Germinal center (tissue), 1 donor: ENCODE data around the gene RABL6.
"Not testable (repeated sequence)": the region's sequence is repeated elsewhere in the genome, so short reads cannot be mapped to it uniquely, and the experiment has no call there.

Experiments used
- DNase-seq: peaks from one replicate; pipeline ENCODE4 v3.0.0; 2012; ENCODE audit warnings: mixed read lengths, low spot score

Gene RABL6

GRCh38 chr9:136820971-136821825, 13.4 kb downstream of the RABL6 start:
- DNase-seq: no peak

DNA sequence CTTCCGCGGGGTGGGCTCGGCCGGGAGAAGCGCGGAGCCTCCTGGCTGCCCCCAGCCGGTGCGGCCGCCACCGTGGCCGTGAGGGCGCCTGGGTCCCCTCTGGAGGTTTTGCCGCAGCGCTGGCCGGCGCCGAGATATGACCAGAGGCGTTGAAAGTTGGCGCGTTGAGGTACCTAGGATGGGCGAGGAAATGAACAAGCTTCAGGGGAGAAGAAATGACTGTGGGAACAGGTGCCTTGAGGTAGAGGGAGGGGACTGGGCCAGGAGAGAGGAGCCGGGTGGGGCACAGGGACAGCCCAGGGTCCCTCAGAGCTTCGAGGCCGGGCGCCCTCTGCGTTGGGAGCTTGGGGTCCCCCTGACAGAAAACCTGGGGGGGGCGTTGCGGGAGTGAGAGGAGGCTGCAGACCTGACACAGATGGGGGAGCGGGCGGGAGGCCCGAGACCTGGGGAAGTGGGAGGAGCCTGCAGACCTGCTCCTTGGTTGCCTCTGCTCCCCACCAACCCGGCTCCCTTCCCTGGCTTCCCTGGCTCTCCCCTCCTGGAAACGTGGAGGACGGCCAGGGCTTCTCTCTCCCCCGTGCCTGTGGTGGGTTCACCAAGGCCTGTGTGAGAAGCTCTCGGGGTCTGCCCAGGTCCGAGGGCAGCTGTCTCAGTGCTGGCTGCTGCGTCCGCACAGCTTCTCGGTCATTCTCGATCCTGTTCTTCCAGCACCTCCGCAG, 14.2 kb downstream of the RABL6 start:
- no peak for DNase-seq

DNA sequence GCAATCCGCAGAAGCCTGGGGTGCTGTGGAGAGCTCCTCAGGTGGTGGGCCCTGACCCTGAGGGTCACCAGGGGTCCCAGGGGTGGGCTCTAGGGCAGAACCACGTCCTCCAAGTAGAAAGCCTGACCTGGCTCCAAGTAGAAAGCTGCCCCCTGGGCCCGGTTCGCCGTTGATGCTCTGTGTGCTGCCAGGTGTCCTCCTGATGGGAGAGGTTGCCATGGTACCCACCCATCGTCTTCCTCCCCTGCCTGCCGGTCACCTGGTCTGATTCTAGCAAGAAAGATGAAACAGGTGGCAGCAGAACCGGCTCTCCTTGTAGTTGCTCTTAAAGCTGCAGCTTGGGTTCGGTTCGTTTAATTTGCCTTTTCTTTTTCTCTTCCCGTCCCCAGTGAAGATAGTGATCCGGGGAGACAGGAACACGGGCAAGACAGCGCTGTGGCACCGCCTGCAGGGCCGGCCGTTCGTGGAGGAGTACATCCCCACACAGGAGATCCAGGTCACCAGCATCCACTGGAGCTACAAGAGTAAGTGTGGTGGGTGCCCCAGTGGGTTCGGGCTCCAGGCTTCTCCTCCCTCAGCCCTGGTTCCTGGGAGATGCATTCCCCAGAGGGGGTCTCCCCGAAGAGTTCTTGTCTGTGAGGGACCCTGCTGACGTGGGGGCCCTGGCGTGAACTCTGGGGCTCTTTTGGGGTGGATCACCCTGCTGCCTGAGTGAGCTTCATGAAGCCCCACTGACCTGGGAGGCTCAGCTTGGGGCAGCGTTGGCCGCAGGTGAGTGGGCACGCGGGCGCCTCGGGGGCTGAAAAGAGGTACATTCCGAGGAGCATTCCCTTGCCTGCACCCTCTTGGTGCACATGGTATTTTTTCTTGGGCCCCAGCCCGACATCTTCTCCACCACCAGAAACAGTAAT, 15.6 kb downstream of the RABL6 start:
- DNase-seq: no peak

GRCh38 chr9:136824496-136825225, 16.9 kb downstream of the RABL6 start:
- DNase-seq: no peak

DNA sequence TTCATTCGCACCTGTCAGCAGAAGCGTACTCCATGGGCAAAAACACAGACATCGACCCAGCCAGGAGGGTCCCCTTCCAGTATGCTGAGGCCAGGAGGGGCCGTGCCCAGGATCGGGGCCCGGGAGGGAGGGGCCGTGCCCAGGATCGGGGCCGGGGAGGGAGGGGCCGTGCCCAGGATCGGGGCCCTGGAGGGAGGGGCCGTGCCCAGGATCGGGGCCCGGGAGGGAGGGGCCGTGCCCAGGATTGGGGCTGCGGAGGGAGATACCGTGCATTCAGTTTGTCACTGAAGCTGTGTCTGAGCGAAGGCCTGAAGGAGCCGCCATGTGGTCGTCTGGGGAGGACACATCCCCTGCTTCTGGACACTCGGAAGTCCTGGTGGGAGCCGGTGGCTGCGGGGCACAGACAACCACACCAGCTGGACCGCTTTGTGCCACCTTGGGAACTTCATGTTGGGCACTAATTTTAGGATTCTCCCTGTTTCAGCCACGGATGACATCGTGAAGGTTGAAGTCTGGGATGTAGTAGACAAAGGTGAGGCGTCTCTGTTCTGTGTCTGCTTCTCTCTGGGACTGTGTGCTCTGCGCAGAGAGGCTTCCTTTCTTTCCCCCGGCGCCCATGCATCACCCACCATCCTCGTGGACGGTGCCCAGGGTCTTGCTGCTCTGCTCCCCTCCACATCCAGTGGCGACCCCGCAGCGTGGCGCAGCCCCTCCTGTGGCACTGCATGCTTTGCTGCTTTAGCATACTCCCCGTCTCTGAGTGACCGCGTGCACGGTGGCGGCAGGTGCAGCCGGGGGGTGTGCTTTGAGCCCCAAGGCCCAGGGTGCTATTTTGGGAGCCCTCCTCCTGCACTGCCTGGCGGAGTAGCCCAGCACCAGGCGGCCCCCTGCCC, 17.8 kb downstream of the RABL6 start:
- DNase-seq: no peak

DNA sequence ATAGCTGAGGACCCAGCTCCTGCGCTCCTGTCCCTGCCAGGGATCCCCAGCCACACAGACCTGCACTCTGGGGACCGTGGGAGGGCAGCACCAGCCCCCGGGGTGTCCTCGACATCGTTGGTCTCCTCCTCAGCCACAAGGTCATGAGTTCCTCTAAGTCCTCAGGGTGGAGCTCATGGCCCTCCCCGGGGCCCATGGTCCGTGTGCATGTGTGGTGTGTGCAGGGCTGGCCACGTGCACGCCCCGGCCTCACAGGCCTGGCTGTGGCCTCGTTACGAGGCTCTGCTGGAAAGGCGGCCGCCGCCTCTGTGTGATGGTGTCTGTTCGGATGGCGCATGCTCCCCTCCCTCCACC, 18.4 kb downstream of the RABL6 start:
- DNase-seq: no peak

DNA sequence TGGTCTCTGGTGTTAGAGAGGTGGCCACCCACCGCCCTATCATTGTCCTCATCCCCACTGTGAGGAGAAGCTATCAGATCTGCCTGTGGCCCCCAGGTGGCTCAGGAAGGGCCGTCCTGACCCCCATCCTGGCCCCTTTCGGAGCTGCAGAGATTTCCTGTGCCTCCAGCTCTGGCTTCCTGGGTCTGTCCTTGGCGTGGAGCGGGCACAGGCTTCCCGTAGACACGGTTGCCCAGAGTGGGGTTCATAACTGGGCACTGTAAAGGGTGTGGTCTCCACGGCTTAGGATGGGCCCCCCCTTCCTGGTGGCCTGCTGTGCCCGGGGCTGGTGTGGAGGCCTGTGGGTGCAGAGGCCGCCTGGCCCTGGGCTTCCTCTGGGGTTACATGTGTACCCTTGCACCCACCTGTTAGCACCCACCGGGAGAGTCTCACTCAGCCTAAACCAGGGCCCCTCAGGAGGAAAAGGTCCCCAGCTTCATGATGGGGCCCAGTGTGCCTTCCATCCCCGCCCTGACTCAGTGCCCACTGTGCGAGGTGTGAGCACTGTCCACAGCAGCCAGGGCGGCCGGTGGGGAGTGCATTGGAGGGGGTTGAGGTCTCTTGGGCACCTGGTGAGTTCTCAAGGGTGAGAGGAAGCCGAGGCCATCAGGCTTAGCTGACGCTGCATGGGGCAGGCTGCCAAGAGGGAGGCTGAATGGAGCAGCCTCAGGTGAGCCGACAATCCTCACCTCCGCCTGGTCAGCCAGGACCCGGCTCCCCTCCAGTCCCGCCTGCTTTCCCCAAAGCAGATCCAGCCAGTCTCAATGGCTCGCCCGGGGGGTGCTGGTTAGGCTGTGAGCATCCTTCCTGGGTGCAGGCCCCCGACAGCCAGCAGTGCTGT, 19.2 kb downstream of the RABL6 start:
- DNase-seq: no peak

DNA sequence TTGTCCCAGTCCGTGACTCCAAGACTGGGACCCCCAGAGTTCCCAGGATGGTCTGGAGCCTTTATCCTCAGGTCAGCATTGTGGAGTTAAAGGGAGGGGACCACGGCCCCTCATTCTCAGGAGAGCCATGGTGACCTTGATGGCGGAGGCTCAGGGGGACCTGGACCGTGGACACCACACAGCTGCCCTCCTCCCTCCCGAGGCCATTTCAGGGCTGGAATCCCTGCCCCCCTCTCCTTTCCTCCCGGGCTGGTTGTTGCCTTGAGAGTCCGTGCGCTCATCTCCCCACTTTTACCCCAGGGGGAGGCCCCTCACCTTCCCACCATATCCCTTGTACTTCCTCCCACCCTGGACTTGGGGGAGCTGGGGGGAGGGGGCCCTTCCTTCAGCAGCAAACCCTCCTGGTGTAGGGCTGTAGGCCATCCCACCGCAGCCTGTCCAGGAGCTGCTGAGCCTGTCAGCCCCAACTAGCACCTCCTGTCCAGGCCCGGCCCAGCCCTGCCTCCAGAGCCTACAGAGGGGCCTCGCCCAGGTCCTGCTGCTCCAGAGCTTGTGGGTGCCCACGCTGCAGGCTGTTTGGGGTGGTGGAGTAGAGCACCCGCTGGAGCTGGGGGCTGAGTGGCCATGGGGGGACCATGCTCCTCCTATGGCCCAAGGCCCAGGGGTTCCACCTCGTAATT, 20.2 kb downstream of the RABL6 start:
- DNase-seq: no peak

DNA sequence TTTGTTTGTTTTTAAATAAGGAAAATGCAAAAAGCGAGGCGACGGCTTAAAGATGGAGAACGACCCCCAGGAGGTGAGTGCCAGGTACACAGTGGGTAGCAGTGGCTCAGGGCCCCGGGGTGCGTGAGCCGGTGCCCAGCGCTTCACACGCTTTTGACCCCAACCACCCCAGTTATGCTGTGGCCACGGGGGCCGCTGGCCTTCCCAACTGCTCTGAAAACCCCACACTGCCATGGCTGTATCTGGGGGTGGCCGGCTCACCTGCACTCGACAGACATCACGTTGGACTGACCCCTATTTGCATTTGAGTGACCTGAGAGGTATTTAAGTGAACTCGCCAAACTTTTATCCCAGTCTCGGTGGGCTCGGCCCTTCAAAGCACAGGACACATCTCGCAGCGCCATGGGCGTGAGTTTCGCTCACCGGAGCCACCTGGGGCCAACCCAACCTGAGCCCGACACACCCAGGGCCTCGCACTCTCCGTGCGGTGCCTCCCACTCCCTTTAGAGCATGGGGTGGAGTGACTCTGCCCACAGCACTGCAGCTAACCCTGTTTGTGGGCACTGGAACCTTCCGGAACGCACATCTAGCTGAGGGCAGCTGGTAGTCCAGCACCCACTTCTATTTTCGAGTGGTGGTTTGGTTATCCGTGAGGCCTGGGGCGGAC, 20.9 kb downstream of the RABL6 start:
- no peak for DNase-seq

DNA sequence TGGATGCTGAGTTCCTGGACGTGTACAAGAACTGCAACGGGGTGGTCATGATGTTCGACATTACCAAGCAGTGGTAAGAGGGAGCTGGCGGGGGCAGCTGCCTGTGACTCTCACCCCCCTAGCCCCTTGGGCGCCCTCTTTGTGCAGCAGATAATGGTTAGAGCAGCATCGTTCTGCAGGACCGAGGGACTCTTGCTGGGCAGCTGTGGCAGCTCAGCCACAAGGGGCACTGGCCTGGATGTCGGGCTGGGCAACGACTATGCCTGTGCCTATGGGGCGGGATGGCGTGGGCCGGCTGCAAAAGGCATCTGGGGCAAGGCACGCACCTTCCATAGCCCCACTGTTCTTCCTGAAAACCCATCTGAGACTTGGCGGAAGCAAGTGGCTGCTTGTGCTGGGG, 21.7 kb downstream of the RABL6 start:
- no peak for DNase-seq

DNA sequence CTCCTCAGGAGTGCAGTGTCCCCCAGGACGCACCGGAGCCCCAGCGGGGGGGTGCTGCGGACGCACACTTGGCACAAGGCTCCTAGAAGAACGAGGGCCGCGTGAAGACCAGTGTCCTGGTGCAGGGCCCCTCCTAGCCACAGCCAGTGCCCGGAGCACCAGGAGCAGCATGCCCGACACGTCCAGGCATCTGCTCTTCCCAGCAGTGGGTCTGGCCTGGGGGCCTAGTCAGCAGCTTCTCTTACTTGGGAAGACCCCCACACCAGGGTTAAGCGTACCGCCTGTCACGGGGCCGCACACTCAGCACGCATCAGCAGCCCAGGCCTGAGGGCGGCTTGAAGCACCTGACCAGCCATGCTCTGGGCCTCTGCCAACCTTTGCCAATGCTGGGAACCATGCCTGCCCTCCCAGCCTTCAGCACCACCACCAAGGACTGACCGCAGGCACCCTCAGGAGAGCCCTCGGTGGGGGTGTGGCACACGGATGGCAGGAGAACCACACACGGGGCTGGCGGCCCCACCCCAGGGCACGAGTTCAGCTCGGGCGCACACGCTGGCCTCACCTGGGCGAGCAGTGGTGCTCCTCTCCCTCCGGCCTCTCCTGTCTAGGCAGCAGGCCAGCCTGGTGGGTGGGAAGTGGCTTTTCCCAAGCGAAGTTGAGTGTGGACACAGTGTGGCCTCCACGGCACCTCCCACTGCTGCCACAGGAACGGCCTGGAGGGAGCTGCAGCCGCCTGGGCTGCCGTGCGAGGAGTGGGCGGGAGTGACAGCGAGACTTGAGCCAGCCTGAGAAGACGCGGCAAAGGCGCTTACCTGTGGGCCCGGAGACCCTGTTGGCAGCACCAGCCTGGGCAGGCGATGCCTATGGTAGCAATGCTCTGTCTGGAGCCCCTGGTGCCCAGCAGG, 22.5 kb downstream of the RABL6 start:
- no peak for DNase-seq

GRCh38 chr9:136831002-136831719, 23.4 kb downstream of the RABL6 start:
- DNase-seq: no peak

DNA sequence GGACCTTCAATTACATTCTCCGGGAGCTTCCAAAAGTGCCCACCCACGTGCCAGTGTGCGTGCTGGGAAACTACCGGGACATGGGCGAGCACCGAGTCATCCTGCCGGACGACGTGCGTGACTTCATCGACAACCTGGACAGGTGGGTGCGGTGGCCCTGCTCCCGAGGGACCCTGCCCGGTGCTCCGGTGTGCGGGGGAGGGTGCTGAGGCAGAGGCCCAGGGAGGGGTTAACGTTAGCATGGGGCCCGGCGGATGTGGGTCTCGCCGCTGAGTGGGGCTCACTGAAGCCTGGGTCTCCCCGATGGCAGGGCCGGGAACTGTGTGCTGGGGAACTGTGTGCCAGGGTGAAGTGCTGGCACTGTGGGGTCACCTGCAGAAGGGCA, 24.0 kb downstream of the RABL6 start:
- DNase-seq: no peak

DNA sequence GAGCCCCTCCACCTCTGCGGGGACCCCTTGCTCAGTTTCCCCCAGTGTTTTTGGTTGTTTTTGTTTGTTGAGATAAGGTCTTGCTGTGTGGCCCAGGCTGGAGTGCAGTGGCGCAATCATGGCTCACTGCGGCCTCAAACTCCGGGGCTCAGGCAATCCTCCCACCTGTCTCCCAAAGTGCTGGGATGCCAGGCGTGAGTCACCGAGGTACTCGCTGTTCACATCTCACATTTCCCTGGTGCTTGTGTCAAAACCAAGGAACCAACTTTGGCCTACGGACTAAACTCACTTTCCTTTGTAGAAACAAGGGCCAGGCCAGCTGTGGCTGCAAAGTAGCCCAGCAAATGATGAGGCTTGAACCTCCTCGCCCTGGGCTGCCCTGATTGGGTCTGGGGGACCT, 24.8 kb downstream of the RABL6 start:
- DNase-seq: no peak

DNA sequence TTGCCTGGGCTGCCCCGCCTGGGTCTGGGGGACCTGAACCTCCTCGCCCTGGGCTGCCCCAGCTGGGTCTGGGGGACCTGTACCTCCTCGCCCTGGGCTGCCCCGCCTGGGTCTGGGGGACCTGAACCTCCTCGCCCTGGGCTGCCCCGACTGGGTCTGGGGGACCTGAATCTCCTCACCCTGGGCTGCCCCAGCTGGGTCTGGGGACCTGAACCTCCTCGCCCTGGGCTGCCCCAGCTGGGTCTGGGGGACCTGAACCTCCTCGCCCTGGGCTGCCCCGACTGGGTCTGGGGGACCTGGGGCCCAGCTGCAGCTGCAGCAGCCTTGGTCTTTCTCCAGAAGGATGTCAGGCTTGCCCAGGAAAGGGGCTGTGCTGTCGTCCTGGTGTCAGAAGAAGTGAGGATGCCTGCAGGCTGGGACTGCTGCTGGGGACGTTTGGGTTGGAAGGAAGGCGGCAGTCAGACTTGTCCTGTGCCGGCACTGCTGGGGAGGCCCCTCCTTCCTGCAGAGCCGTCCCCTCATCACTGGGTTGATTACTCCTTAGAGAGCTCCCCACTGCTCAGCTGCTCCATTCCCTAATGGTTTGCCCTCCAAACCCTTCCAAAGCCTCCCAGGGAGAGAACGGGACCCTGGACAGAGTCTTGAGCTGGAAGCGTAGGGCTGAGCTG, 25.8 kb downstream of the RABL6 start:
- not testable (repeated sequence) for DNase-seq

GRCh38 chr9:136835162-136835931, 27.6 kb downstream of the RABL6 start:
- DNase-seq: no peak
